Right atrium auricular region (tissue), 2 donors: ENCODE measurements around the gene SLC15A3. TPM values are rescaled to one million over a fixed set of nuclear protein-coding genes. Genes with fewer than 3 reads are reported as not detected.

ENCODE experiments used
- DNase-seq: peaks from one replicate; pipeline ENCODE4 v3.0.0-alpha.2; 2019; ENCODE audit warnings: low spot score
- H3K27ac ChIP-seq, 2 donors: fragments of 200-600 bp; sonication (generic); 1 replicate in 1 of 2; 2 replicates in 1 of 2; pipeline ENCODE4 v1.5.1; 2016 to 2019
- H3K27me3 ChIP-seq, 2 donors: fragments of 200-600 bp; sonication (generic); one replicate each; pipeline versions ENCODE4 v1.5.1 to v1.6.0; 2017 to 2019
- H3K36me3 ChIP-seq: fragments of 200-600 bp; sonication (generic); one replicate; pipeline ENCODE4 v1.5.1; 2016
- H3K4me1 ChIP-seq, 2 donors: fragments of 200-600 bp; sonication (generic); one replicate each; pipeline versions ENCODE4 v1.5.1 to v1.6.0; 2017 to 2019
- H3K4me3 ChIP-seq, 2 donors: fragments of 200-600 bp; sonication (generic); 1 replicate in 1 of 2; 2 replicates in 1 of 2; pipeline ENCODE4 v1.5.1; 2017 to 2019; ENCODE audit warnings: mild to moderate bottlenecking in 1 of 2, moderate library complexity in 1 of 2
- H3K9me3 ChIP-seq, 2 donors: fragments of 200-600 bp; sonication (generic); one replicate each; pipeline ENCODE4 v1.5.1; 2019
- total RNA-seq, 2 donors: library from RNA; depleted of rRNA; stranded (reverse); fragments of >200 nt; gene quantifications; one replicate each; pipeline ENCODE4 v1.1.0, GENCODE V29; 2016
- TF ChIP-seq, protein P1 (sequence below), 2 donors: fragments of 200-600 bp; sonication (generic); IDR thresholded peaks; one replicate each; pipeline ENCODE4 v1.5.1; 2019; ENCODE audit warnings: antibody characterized with exemption in 2 of 2

The SLC15A3 gene
- total RNA-seq, 2 donors from 2014 or later, result 12.9 to 17.5 TPM

DNA sequence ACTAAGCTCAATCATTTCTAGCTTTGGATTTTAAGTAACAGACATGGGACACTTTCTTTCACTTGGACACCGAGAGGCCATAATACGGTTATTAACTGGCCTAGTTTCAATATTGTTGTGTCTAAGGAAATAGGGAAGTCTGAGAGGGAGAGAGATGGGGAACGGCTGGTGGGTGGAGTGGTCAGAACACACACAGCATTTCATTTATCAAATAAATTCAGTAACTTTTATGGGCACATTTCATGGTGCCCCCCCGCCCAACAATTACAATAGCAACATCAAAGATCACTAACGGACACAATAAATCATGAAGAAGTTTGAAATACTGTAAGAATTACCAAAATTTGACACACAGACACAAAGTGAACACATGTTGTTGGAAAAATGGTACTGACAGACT lies 56.3 kb downstream of the SLC15A3 start:
- Histone ChIP-seq H3K4me3 (no peak overlapping the region), H3K27ac (no peak overlapping the region), H3K27me3 (no peaks in the 10 kb centered on the region), H3K9me3 (no peaks in the 10 kb centered on the region), H3K4me1 (peaks cover 0 to 7% of the 10 kb centered on the region in 2 donors), H3K36me3 (peaks cover 68% of the 10 kb centered on the region)
- no peak for DNase-seq
- TF ChIP-seq, protein P1, sequence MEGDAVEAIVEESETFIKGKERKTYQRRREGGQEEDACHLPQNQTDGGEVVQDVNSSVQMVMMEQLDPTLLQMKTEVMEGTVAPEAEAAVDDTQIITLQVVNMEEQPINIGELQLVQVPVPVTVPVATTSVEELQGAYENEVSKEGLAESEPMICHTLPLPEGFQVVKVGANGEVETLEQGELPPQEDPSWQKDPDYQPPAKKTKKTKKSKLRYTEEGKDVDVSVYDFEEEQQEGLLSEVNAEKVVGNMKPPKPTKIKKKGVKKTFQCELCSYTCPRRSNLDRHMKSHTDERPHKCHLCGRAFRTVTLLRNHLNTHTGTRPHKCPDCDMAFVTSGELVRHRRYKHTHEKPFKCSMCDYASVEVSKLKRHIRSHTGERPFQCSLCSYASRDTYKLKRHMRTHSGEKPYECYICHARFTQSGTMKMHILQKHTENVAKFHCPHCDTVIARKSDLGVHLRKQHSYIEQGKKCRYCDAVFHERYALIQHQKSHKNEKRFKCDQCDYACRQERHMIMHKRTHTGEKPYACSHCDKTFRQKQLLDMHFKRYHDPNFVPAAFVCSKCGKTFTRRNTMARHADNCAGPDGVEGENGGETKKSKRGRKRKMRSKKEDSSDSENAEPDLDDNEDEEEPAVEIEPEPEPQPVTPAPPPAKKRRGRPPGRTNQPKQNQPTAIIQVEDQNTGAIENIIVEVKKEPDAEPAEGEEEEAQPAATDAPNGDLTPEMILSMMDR (IDR thresholded peaks at IDR 0.05), result no peak

DNA sequence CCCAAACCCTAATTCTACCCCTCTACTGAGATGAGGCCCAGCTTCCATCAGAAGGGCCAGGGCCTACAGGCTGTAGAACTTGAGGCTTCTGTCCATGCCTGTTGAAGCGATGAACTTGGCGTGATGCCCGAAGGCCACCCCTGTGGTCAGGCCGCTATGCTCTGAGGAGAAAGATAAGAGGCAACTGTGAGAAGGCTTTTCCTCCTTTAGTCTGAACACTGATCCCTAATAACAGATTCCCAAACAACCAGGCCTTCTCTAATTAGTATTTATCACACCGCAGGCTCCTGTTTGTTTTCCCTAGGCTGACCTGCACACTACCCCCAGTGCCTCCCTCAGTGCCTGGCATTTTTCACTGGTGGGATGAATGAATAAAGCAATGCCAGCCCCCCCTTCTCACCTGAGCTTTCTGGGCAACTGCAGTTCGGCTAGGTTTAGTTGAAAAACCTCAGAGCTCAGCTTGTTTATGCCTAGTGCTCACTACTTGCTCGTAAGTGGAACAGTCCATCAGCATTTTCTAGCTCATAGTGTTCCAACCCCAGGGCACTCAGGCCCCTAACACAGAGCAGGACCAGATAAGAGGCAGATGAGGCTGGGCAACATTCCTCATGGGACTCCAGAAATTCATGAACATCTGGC lies 60.8 kb downstream of the SLC15A3 start:
- H3K27ac ChIP-seq, result peak overlapping the region in 1 of 2 donors; percentile 41

DNA sequence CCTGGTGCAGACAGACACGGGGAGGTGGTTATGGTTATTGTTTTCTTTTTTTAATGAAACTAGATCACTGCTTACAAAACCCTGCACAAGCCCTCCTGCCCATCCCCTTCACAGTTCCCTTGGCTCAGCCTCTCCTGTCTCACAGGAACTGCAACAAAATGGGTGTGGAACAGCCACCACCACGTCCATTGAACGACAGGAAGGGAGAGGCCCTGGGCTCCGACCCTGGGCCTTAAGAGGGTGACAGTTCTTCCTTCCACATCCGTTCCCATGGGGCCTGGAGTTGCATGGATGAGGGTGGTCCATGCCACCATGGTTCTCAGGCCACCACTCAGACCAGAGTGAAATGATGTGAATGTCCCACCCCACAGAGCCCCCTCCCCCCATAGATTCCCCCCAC lies 61.3 kb downstream of the SLC15A3 start:
- no peak for DNase-seq
- Histone ChIP-seq H3K36me3 (peaks cover 31% of the 10 kb centered on the region), H3K4me1 (peaks cover 0 to 19% of the 10 kb centered on the region in 2 donors), H3K27ac (peak overlapping the region in 1 of 2 donors; percentile 41), H3K27me3 (no peaks in the 10 kb centered on the region), H3K4me3 (no peak overlapping the region), H3K9me3 (no peaks in the 10 kb centered on the region)
- TF ChIP-seq, protein P1 (IDR thresholded peaks at IDR 0.05), result no peak

More for the DNA sequence above, 60.8 kb downstream of the SLC15A3 start:
- TF ChIP-seq, protein P1 (IDR thresholded peaks at IDR 0.05), result no peak
- no peak overlapping the region for H3K4me3 ChIP-seq
- H3K9me3 ChIP-seq, result no peaks in the 10 kb centered on the region
- H3K27me3 ChIP-seq, result no peaks in the 10 kb centered on the region
- H3K36me3 ChIP-seq, result peaks cover 34% of the 10 kb centered on the region
- no peak for DNase-seq
- peaks cover 0 to 19% of the 10 kb centered on the region in 2 donors for H3K4me1 ChIP-seq

- Histone ChIP-seq H3K27ac (no peak overlapping the region), H3K4me1 (peaks cover 0 to 19% of the 10 kb centered on the region in 2 donors), H3K4me3 (no peak overlapping the region), H3K9me3 (no peaks in the 10 kb centered on the region), H3K36me3 (peaks cover 31% of the 10 kb centered on the region), H3K27me3 (no peaks in the 10 kb centered on the region)
- no peak for DNase-seq
- TF ChIP-seq, protein P1 (IDR thresholded peaks at IDR 0.05), result no peak
These were observed 62.1 kb downstream of the SLC15A3 start for GRCh38 chr11:60889869-60890311.

DNA sequence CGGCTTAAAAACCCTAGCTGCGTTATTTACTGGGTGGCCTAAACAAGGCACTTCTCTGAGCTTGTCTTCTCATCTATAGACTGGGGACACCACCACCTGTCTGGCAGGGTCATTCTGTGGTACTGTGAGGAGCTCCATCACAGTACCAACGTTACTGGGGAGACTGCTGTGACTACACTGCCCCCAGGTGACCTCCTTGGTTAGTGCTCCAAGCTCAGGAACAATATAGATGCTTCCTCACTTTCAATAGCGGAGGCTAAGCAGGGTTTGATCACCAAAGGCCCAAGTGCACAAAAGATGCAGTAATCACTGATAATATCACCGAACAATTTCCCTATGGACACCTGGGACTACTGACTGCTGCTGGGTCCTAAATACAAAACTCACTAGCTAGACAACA lies 64.4 kb downstream of the SLC15A3 start:
- Histone ChIP-seq H3K27ac (no peak overlapping the region), H3K27me3 (no peaks in the 10 kb centered on the region), H3K9me3 (no peaks in the 10 kb centered on the region), H3K4me3 (no peak overlapping the region), H3K36me3 (peaks cover 16% of the 10 kb centered on the region), H3K4me1 (peaks cover 0 to 19% of the 10 kb centered on the region in 2 donors)
- DNase-seq, result no peak
- TF ChIP-seq, protein P1 (IDR thresholded peaks at IDR 0.05), result peak; percentile 20 to 59

Other genes with a start within 250 kb of the SLC15A3 start
- not detected for gene MS4A18, start 227.5 kb downstream of the SLC15A3 start, total RNA-seq
- gene MS4A15, start 195.3 kb downstream of the SLC15A3 start, total RNA-seq, result not detected
- not detected for gene MS4A10, start 166.8 kb downstream of the SLC15A3 start, total RNA-seq
- gene CCDC86, start 110.1 kb downstream of the SLC15A3 start, total RNA-seq, result 10 to 100 TPM in 1 of 2 donors, 1 to 10 TPM in 1; 9.1 to 10.2 TPM
- 1 to 10 TPM in 1 of 2 donors, not detected in 1; 1.3 TPM for gene PTGDR2, start 96.2 kb downstream of the SLC15A3 start, total RNA-seq
- gene ZP1, start 84.6 kb downstream of the SLC15A3 start, total RNA-seq, result not detected
- gene PRPF19, start 45.6 kb downstream of the SLC15A3 start, total RNA-seq, result 10 to 100 TPM; 20.3 to 46.2 TPM
- 100 to 1,000 TPM; 119 to 124 TPM for gene TMEM109, start 38.0 kb downstream of the SLC15A3 start, total RNA-seq
- 1 to 10 TPM; 7.5 to 8.4 TPM for gene TMEM132A, start 27.7 kb downstream of the SLC15A3 start, total RNA-seq
- under 1 TPM; 0.48 to 0.79 TPM for gene CD6, start 19.5 kb upstream of the SLC15A3 start, total RNA-seq
- 1 to 10 TPM in 1 of 2 donors, under 1 TPM in 1; 0.75 to 1.6 TPM for gene CD5, start 150.3 kb upstream of the SLC15A3 start, total RNA-seq
- gene VPS37C, start 209.2 kb upstream of the SLC15A3 start, total RNA-seq, result 10 to 100 TPM; 12.9 to 28.8 TPM